HepG2 (cell line): ENCODE results near the gene NEAT1.

ENCODE experiments used
- ADNP ChIP-seq: sonication (generic); formaldehyde crosslinking; IDR thresholded peaks from 2 replicates; pipeline ENCODE4 v1.4.0; 2020; ENCODE audit warnings: missing genetic modification reagents
- ZSCAN31 ChIP-seq: sonication (generic); formaldehyde crosslinking; IDR thresholded peaks from 2 replicates; pipeline ENCODE4 v1.5.0; 2020; ENCODE audit warnings: low read depth, mild to moderate bottlenecking, missing genetic modification reagents

DNA sequence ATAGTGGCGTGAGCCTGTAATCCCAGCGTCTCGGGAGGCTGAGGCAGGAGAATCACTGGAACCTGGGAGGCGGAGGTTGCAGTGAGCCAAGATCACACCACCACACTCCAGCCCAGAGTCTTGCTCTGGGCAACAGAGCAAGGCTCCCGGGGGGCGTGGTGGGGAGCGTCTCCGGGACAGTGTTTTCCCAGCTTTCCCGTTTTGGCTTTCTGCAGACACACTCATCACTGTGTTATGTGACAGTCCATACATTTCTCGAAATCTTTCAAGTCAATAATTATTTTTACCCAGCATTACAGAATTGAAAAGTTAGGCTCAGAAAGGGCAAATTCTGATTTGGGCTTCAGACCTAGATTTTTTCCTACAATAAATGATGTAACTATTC lies 31.7 kb downstream of the NEAT1 start:
- TF ChIP-seq ADNP (CRISPR knock-in tag) (no peak), ZSCAN31 (CRISPR knock-in tag) (no peak)
